LNCaP clone FGC (cell line): ENCODE results near the gene THRB.

Experiments
- DNase-seq: peaks from one replicate; pipeline ENCODE4 v3.0.0-alpha.2; 2011; ENCODE audit warnings: low read depth
- H3K4me3 ChIP-seq: 2 replicates; pipeline ENCODE4 v1.5.1; 2011; ENCODE audit warnings: mild to moderate bottlenecking, low read depth, low read length, control low read depth
- CTCF ChIP-seq: IDR thresholded peaks from 2 replicates; pipeline ENCODE4 v1.5.1; 2012; ENCODE audit warnings: mild to moderate bottlenecking; ENCODE audit not compliant: control insufficient read depth, insufficient read depth; ENCODE audit errors: extremely low read depth

THRB gene

GRCh38 chr3:24454393-24454792, 40.3 kb downstream of the THRB start:
- TF ChIP-seq CTCF = no peak
- DNase-seq = no peak

GRCh38 chr3:24451461-24452099, 43.1 kb downstream of the THRB start:
- TF ChIP-seq CTCF = no peak
- DNase-seq = no peak
- no peak overlapping the region for H3K4me3 ChIP-seq

More at GRCh38 chr3:24454393-24454792, 40.3 kb downstream of the THRB start:
- H3K4me3 ChIP-seq = no peak overlapping the region

DNA sequence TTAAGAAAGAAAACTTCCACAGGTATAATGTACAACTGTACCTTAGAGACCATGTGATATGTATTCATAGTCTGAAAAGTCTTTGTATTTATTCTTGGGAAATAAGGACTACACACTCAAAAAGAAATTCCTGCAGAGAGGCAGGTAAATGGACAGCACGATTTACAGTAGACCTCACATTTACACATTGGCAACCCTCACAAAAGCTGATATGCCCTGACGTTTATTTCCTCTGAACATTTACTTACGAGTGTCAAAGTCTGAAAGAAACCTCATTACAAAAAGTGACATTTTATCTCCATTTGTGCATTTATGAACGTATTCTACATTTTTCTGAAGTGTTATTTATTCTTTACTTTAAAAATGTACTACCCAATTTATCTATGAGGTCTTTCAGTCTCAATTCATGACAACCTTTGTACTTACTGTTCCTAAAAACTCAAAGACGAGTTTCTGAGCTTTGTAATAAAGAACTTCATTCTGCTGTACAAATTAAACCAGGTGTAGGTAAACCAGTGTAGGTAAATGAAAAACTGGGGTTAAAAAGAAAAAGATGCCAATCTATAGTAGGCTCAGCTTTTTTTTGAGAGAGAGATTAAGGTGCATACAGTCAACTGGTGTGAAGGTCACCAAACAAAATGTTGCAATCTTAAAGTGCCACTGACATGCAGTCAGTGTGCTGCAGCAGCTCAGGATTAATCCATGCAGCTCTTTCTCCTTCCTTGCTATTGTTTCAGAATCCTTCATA, 44.3 kb downstream of the THRB start:
- no peak overlapping the region for H3K4me3 ChIP-seq
- DNase-seq = no peak
- TF ChIP-seq CTCF = no peak

DNA sequence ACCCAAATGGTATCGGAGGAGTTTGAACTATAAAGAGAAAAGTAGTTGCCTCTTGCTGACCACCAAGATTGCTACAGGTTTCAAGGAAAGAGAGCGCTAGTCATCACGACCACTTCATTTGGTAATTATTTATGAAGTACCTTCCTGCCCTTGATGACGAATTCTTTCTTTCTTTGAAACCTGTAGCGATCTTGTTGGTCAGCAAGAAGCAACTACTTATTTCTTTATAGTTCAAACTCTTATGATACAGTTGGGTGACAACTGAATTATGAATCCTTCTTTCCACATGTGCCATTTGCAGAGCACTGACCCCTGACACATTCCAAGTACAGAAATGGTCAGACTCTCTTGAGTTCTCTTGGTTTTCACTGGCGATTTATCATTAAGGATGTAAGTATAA, 46.8 kb downstream of the THRB start:
- H3K4me3 ChIP-seq = no peak overlapping the region
- DNase-seq = no peak
- no peak for TF ChIP-seq CTCF

DNA sequence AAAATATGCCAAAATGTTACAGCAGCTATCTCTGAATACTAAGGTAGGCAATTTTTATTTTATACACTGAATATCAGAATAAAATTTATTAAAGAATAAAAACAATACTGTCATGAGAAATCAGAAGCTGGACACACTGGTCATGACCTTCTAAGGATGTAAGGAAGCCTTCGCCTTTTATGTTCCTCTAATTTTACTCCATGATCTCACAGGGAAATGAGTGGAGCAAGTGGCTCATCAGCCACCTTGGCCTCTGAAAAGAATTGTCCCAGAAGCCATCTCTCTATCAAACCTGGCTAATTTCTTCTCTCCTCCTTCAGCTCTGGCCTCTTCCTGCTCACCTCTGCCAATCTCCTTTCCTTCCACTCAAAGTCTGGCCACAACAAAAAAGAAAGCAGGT, 48.6 kb downstream of the THRB start:
- no peak for TF ChIP-seq CTCF
- DNase-seq = no peak
- no peak overlapping the region for H3K4me3 ChIP-seq

DNA sequence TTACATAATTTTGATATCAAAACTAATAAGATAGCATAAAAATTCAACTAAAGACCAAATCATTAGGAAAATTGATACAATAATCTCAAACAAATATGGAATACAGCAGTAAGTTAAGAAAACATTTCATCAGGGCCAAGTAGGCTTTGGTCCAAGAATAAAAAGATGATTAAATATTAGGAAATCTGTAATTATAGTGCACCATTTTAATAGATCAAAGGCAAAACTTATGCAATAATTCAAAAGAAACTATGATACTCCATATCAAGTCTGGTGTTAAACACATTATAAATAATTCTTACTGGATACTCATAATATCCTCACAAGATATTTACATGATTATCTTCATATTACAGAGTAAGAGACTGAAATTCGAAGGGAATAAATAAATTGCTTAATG, 51.2 kb downstream of the THRB start:
- no peak for DNase-seq
- H3K4me3 ChIP-seq = no peak overlapping the region
- no peak for TF ChIP-seq CTCF
